Fibroblast of lung (primary cell): ENCODE results near the gene PPFIA2.

Source experiments
- CTCF ChIP-seq, 2 donors: IDR thresholded peaks in 1 of 2; conservative IDR thresholded peaks in 1 of 2; 1 replicate in 1 of 2; 2 replicates in 1 of 2; pipeline ENCODE4 v1.5.1; 2011 to 2012; ENCODE audit warnings: low read length in 2 of 2, control low read depth in 1 of 2, inconsistent platforms in 1 of 2, low read depth in 1 of 2, mild to moderate bottlenecking in 1 of 2
- EZH2 ChIP-seq: IDR thresholded peaks from 2 replicates; pipeline ENCODE4 v1.5.1; 2012; ENCODE audit warnings: low read length, control low read depth, mild to moderate bottlenecking; ENCODE audit errors: missing control alignments

GRCh38 chr12:81261508-81262207 is 497.5 kb downstream of the PPFIA2 start:
- no peak for TF ChIP-seq CTCF (conservative IDR thresholded peaks at IDR 0.05 in 1 of 2, IDR thresholded peaks at IDR 0.05 in 1 of 2; ENCODE audit: low read depth in 1 of 2, low read length in 2 of 2)
- no peak for TF ChIP-seq EZH2
